Non-pigmented ciliary epithelial cell (primary cell): ENCODE measurements around the gene CNTD1.
A peak's percentile ranks its signal among the peaks of the same experiment; 100 is the strongest.

Experiments used
- DNase-seq: peaks from one replicate; pipeline ENCODE4 v3.0.0-alpha.2; 2010; ENCODE audit warnings: low read depth

The CNTD1 gene

DNA sequence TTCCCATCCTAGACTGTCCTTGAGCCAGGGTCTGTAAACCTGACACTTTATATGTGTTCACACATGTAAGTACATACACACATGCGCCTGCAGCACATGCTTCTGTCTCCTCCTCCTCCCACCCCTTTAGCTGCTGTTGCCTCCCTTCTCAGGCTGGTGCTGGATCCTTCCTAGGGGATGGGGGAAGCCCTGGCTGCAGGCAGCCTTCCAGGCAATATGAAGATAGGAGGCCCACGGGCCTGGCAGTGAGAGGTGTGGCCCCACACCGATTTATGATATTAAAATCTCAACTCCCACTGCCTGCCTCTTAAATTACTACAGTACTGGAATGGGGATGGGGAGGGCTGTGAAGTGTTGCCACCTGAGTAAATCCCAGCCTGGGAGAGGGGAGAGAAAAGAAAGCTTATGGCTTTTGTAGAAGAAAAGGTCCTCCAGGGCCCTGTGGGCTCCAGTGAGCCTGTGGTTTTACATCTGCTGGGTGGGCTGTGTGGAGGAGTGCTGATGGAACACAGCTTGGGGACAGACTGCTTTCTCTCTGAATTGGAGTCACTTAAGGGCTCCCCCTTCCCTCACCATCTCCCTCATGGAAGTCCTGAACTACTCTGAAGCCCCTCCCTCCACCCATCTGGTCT, 19.2 kb upstream of the CNTD1 start:
- DNase-seq: no peak

DNA sequence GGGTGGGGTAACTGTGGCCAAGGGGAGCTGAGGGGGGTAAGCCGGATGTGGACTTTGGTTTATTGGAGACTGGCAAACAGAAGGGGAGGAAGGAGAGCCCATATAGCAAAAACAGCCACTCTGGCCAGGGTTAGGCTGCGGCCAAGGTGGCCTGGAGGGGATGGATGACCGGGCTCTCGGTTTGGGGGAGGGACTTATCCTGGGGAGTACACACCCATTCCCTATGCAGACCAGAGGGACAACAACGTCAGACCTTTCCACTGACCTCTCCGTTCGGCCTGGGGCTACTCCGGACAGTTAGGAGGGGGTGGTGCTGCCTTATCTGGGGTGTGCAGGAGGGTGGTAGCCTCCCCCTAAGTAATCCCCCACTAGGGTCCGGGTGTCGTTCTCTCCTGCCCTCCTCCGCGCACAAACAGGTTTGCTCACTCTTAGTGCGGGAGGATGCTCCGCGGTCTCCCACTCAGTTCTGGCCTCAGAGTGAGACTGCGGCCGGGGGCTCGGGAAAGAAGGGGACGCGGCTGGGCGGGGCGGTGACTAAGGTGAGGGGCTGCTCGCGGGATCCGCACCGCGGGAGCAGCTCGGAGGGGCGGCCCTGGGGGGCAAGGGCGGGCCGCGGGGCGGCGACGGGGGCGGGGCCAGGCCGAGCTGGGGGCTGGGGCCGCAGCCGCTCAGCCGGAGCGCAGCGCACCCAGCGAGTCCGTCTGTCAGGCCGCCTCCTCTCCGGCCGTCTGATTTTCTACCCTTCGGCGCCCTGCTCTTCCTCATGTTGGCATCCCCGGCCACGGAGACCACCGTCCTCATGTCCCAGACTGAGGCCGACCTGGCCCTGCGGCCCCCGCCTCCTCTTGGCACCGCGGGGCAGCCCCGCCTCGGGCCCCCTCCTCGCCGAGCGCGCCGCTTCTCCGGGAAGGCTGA, 18.5 kb upstream of the CNTD1 start, which contains the start of gene WNK4:
Gene WNK4 (plus strand): TSS at position 675 of the 915 bp plus-strand sequence. CDS start 89 bp downstream, at position 764.
- DNase-seq: no peak

DNA sequence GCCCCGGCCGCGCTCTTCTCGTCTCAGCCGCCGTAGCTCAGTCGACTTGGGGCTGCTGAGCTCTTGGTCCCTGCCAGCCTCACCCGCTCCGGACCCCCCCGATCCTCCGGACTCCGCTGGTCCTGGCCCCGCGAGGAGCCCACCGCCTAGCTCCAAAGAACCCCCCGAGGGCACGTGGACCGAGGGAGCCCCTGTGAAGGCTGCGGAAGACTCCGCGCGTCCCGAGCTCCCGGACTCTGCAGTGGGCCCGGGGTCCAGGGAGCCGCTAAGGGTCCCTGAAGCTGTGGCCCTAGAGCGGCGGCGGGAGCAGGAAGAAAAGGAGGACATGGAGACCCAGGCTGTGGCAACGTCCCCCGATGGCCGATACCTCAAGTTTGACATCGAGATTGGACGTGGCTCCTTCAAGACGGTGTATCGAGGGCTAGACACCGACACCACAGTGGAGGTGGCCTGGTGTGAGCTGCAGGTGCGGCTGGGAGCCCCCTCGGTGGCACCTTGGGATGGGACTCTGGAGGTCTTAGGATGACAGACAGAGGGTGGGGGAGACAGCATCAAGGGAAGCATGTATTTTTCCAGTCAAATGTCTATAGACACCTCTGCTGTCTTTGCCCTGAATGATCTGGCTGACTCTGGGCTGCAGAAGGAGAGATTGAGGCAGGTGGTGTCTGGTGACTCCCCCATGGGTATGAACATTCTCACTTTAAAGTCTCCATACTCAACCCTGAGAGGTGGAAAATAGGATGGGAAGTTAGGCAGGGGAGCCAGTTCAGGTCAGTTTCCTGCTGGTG, 17.6 kb upstream of the CNTD1 start:
- DNase-seq: no peak

DNA sequence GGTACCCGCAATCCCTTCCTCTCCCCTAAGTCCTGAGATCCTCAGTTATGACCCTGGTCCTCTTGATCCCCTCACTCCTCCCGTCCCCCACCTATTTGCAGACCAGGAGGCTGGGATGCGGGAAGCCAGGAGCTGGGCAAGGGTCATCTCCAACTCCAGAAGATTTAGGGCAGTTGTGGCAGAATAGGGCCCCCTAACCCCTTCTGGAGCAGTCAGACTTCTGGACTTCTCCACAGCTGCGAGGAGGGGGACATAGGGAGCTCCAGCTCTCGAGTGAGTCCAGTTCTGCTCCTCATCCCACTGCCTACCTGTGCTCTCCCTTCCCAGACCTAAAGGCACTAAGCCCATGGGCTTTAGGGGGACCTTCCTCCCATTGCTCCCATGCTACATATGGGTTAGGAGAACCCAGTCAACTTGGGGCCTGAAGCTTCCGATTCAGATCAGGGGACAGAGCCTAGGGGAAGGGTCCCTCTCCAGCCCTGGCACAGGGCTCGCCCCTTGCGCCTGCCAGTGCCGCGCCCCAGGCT, 17.0 kb upstream of the CNTD1 start:
- DNase-seq: no peak

DNA sequence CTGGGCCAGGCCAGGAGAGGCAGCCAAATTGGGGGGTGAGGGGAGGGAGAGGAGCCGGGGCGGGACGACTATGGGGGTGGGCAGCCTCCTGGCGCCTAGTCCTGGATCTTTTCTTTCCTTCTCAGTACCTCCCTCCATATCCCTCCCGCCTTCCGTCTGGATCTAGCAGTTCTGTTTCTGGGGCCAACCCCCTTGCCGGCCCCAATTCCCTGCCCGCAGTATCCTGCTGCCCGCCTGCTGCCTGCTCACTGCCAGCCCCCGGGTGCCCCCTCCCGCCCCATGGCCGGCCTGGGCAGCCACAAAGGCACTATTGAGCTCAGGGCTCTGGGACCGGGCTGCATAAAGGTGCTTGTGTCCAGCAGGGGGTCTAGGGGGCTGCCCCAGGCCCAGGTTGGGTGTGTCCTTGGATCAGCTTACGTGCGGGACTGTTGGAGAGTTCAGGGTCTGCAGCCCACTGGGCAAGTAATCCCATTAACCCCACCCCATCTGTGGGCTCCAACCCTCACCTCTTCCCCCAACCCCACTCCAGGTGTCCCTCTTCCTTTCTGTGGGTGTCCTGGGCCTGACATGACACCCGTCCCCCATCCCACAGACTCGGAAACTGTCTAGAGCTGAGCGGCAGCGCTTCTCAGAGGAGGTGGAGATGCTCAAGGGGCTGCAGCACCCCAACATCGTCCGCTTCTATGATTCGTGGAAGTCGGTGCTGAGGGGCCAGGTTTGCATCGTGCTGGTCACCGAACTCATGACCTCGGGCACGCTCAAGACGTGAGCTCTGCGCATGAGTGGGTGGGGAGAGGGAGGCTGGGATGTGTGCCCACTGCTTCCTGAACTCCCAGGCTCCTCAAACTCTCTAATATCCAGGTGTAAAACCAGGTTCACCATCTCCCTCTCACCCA, 16.2 kb upstream of the CNTD1 start:
- DNase-seq: no peak

DNA sequence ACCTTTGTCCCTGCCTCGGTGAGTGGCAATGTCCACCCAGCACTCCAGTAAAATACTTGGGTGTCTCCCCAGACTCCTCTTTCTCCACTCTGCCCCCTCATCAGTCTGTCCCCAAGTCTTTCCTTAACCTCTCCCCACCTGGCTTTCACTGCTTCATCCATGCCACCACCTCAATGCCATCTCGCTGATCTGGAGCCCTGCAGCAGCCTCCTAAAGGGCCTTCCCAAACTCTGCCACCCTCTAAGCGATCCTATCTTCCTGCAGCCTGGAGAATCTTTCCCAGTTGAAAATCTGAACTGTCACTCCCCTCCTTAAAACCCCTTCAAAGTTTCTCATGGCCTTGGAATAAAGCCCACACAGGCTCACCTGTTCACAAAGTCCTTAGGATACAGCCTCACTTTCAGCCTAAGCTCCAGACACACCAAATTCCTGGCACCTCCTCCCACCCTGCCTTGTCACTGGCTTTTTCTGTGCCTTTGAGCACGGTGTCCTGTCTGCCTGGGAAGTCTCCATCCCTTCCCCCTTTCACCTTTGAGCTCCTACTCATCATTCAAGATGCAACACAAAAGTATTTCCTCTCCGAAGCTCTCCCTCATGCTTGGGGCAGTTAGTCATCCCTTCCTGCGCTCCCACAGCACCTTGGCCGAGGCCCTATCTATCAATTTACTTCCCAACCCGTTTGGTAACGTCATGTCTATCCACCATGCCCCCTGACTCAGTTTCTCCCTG, 15.4 kb upstream of the CNTD1 start:
- DNase-seq: peak; percentile 43

DNA sequence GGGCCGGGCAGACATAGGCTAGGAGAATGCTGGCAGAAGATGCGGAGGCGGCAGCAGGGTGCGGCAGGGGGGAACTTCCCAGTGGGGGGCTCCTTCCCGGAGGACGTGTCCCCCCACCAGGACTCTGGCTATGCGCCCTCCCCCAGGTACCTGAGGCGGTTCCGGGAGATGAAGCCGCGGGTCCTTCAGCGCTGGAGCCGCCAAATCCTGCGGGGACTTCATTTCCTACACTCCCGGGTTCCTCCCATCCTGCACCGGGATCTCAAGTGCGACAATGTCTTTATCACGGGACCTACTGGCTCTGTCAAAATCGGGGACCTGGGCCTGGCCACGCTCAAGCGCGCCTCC, 14.9 kb upstream of the CNTD1 start:
- DNase-seq: no peak

DNA sequence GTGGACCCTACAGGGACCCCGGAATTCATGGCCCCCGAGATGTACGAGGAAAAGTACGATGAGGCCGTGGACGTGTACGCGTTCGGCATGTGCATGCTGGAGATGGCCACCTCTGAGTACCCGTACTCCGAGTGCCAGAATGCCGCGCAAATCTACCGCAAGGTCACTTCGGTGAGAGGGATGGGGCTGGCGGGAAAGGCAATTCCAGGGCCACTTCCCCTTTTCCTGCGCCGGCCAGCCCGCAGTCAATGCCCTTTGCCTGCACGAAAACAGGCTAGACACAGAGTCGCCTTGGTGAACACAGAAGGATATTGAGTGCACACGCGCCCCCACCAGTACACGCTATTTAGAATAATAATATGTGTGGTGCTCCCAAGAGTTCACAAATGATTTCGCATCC, 14.3 kb upstream of the CNTD1 start:
- no peak for DNase-seq

DNA sequence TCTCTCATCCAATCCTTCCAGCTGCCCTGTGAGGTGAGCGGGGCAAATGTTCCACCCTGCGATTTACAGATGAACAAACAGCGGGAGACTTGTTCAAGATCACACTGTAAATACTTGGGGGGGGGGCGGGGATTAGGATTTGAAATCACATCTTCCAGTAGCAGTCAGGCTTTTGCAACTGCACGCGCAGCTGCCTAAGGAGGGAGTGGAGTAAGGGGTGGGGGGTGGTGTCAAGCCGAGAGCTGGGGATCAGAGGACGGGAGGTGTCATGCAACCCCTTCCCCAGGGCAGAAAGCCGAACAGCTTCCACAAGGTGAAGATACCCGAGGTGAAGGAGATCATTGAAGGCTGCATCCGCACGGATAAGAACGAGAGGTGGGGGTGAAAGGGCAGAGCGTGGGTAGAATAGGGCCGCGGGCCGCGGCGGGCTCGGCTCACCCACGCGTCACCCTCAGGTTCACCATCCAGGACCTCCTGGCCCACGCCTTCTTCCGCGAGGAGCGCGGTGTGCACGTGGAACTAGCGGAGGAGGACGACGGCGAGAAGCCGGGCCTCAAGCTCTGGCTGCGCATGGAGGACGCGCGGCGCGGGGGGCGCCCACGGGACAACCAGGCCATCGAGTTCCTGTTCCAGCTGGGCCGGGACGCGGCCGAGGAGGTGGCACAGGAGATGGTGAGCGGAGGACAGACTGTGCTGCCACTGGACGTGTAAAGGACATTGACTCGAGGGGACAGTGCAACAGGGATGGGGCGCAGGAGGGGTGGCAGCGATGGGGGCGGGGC, 13.7 kb upstream of the CNTD1 start:
- DNase-seq: no peak

DNA sequence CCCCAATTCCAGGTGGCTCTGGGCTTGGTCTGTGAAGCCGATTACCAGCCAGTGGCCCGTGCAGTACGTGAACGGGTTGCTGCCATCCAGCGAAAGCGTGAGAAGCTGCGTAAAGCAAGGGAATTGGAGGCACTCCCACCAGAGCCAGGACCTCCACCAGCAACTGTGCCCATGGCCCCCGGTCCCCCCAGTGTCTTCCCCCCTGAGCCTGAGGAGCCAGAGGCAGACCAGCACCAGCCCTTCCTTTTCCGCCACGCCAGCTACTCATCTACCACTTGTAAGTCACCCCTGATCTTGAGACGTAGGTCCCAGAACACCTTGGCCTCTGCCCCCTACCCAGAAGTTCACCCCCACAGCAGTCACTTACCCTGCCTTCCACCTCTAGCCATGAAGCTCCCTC, 11.4 kb upstream of the CNTD1 start:
- DNase-seq: no peak

DNA sequence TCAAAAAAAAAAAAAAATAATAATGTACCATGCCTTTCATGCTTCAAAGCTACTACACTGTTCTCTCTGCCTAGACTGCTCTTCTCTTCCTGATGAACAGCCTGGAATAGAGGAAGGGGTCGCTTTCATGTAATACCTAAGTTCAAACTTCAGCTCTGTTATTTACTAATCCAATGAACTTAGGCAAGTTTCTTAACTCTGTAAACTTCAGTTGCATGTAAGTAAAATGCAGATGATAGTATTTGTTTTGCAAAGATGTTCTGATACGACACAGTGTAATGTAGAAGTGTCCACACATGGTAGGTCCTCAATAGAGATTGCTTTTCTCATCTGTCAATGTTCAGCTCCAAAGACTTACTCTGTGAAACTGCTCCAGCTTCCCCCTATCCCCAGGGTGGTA, 6.7 kb upstream of the CNTD1 start:
- DNase-seq: no peak

DNA sequence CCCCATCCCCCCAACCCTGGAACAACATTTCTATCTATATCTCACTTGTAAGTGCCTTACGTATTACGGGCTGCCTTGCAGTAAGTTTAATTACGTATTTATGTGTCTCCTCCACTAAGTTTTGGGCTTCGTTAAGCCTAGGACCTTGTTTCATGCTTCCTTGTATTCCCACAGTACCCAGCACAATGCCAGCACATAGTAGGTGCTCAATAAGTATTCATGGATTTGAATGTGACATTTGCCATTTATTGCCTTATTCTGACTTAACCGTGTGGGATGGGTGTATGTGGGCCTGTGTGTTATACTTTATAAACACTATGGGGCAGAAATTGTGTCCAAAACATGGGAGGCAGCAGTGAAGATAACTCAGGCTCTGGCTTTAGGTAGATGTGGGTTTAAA, 6.1 kb upstream of the CNTD1 start:
- no peak for DNase-seq

DNA sequence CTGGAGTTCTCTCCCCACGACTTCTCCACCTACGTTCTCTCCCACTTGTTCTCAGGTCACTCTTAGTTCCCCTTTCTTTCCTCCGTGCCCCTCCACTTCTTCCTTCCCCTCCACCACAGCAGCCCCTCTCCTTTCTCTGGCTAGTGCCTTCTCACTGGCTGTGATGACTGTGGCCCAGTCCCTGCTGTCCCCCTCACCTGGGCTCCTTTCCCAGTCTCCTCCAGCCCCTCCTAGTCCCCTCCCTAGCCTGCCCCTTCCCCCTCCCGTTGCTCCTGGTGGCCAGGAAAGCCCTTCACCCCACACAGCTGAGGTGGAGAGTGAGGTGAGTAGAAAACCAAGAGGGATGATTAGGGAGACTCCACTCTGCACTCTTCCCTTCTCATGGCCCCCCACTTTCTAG, 3.6 kb upstream of the CNTD1 start:
- DNase-seq: no peak

DNA sequence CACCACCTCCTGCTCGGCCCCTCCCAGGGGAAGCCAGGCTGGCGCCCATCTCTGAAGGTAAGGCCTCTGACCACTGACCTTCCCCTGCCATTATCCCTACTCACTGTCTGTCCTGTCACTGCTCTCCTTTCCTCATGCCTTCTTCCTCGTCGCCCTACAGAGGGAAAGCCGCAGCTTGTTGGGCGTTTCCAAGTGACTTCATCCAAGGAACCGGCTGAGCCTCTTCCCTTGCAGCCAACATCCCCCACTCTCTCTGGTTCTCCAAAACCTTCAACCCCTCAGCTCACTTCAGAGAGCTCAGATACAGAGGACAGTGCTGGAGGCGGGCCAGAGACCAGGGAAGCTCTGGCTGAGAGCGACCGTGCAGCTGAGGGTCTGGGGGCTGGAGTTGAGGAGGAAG, 3.2 kb upstream of the CNTD1 start:
- no peak for DNase-seq

DNA sequence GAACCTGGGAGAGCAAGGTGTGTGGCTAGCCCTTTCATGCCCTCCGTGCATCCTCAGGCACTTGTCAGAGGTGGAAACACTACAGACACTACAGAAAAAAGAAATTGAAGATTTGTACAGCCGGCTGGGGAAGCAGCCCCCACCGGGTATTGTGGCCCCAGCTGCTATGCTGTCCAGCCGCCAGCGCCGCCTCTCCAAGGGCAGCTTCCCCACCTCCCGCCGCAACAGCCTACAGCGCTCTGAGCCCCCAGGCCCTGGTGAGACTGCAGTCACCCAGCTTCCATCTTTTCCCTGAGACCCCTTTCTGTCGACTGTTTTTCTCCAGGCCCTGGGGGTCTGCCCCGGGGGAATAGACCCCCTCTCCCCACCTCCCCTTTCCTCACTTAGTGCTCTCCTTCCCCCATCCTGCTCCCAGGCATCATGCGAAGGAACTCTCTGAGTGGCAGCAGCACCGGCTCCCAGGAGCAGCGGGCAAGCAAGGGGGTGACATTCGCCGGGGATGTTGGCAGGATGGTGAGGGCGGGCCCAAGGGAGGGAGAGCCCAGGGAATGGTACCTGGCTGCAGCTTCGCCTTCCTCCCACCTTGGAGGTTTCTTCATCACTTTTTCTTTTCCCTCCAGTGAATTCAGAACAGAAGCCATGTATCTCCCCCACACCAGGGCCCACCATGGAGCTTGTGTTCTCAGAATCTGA, 2.4 kb upstream of the CNTD1 start:
- DNase-seq: no peak

DNA sequence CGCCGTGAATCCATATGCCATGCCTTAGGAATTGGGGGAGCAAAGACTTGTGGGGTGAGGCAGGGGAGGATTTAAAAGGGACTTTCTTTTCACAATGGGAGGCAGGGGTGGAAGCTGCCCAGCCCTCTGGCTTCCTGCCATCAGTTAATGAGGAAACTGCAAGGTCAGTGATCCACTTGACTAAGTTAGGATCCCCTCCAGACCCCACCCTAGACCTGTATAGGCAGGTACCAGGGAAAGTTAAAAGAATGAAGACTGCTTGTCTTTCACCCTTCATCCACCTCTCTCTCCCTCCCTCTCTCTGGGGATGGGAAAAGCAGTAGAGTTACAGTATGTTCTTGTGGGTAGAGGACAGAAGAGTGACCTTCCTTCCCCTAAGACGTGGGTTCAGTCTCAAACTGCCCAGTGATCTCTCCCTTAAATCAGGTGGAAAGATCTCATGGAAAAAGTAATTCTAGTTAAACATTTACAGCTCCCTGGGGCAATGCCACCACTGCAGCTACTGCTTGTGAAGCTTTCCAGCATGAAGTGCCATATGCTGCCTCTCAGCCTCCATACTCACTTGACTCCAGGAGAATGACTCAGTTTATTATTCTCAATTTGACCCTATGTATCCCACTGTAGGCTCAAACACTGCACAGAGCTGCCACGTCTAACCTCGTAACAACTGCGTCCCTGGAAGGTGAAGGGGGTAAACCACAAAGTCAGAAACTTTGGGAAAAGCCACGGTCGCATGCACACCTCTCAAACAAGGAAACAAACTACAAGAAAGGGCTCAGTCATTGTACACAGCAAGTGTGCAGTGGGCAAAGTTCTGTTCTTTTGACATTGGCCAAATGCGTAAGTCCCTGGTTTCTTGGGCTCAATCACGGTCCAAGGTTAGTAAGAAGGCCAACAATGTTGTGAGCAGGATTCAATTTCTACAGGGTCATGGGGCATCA, 1.3 kb upstream of the CNTD1 start:
- DNase-seq: no peak

DNA sequence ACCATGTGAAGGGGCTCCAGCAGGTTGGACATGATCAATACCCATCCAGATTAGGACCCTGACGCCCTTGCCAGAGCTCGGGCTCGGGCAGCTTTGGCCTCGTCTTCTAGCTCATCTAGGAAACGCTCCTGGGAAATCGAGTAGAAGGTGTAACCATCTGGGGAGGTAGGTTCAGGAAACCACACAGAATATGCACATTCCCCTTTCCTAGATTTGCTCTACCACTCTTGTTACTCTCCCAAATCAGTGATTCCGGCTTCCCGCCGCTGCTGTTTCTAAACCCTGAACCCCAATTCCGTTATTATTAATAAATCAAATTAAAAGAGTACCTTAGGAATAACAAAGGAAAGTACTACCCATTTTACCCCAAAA, 664 bp upstream of the CNTD1 start:
- no peak for DNase-seq
